ENCODE data around the gene LGI4.

LGI4 gene

GRCh38 chr19:35149463-35149862 is 14.6 kb upstream of the LGI4 start:
- Histone ChIP-seq H3K4me3 (ENCODE audit: low read depth in 1 of 2, low read length in 2 of 2) (no peak overlapping the region), H3K9me3 (ENCODE audit: control insufficient read depth in 1 of 2, low read length in 2 of 2) (no peaks in the 10 kb centered on the region), H3K27me3 (ENCODE audit: low read depth, low read length) (peaks cover 13% of the 10 kb centered on the region)

GRCh38 chr19:35146746-35147459 is 12.0 kb upstream of the LGI4 start:
- Histone ChIP-seq H3K27me3 (ENCODE audit: low read depth, low read length) (peaks cover 10% of the 10 kb centered on the region), H3K4me3 (ENCODE audit: low read depth in 1 of 2, low read length in 2 of 2) (no peak overlapping the region), H3K4me1 (ENCODE audit: control insufficient read depth in 1 of 2, insufficient read depth in 2 of 2, low read length in 2 of 2) (peaks cover 5 to 9% of the 10 kb centered on the region in 2 donors), H3K36me3 (ENCODE audit: control insufficient read depth in 1 of 2, insufficient read depth in 2 of 2, low read length in 2 of 2) (no peaks in the 10 kb centered on the region), H3K9me3 (ENCODE audit: control insufficient read depth in 1 of 2, low read length in 2 of 2) (no peaks in the 10 kb centered on the region), H3K27ac (ENCODE audit: low read length) (no peak overlapping the region)

More at GRCh38 chr19:35149463-35149862, 14.6 kb upstream of the LGI4 start:
- no peaks in the 10 kb centered on the region for H3K36me3 ChIP-seq (ENCODE audit: control insufficient read depth in 1 of 2, insufficient read depth in 2 of 2, low read length in 2 of 2)
- H3K4me1 ChIP-seq (ENCODE audit: control insufficient read depth in 1 of 2, insufficient read depth in 2 of 2, low read length in 2 of 2), result peaks cover 2 to 13% of the 10 kb centered on the region in 2 donors
- no peak overlapping the region for H3K27ac ChIP-seq (ENCODE audit: low read length)

- Histone ChIP-seq H3K36me3 (ENCODE audit: control insufficient read depth in 1 of 2, insufficient read depth in 2 of 2, low read length in 2 of 2) (no peaks in the 10 kb centered on the region), H3K4me1 (ENCODE audit: control insufficient read depth in 1 of 2, insufficient read depth in 2 of 2, low read length in 2 of 2) (peaks cover 7 to 15% of the 10 kb centered on the region in 2 donors), H3K27ac (ENCODE audit: low read length) (no peak overlapping the region), H3K9me3 (ENCODE audit: control insufficient read depth in 1 of 2, low read length in 2 of 2) (no peaks in the 10 kb centered on the region), H3K27me3 (ENCODE audit: low read depth, low read length) (peaks cover 10% of the 10 kb centered on the region), H3K4me3 (ENCODE audit: low read depth in 1 of 2, low read length in 2 of 2) (no peak overlapping the region)
Measured at GRCh38 chr19:35144600-35145436, 10.0 kb upstream of the LGI4 start.

GRCh38 chr19:35144259-35144599 is 9.4 kb upstream of the LGI4 start:
- Histone ChIP-seq H3K4me3 (ENCODE audit: low read depth in 1 of 2, low read length in 2 of 2) (no peak overlapping the region), H3K9me3 (ENCODE audit: control insufficient read depth in 1 of 2, low read length in 2 of 2) (no peaks in the 10 kb centered on the region), H3K27ac (ENCODE audit: low read length) (no peak overlapping the region), H3K27me3 (ENCODE audit: low read depth, low read length) (peaks cover 10% of the 10 kb centered on the region), H3K36me3 (ENCODE audit: control insufficient read depth in 1 of 2, insufficient read depth in 2 of 2, low read length in 2 of 2) (no peaks in the 10 kb centered on the region), H3K4me1 (ENCODE audit: control insufficient read depth in 1 of 2, insufficient read depth in 2 of 2, low read length in 2 of 2) (peaks cover 7 to 15% of the 10 kb centered on the region in 2 donors)

- no peaks in the 10 kb centered on the region for H3K9me3 ChIP-seq (ENCODE audit: control insufficient read depth in 1 of 2, low read length in 2 of 2)
- H3K36me3 ChIP-seq (ENCODE audit: control insufficient read depth in 1 of 2, insufficient read depth in 2 of 2, low read length in 2 of 2), result no peaks in the 10 kb centered on the region
- no peak overlapping the region for H3K4me3 ChIP-seq (ENCODE audit: low read depth in 1 of 2, low read length in 2 of 2)
- peaks cover 10% of the 10 kb centered on the region for H3K27me3 ChIP-seq (ENCODE audit: low read depth, low read length)
- H3K4me1 ChIP-seq (ENCODE audit: control insufficient read depth in 1 of 2, insufficient read depth in 2 of 2, low read length in 2 of 2), result peaks cover 7 to 15% of the 10 kb centered on the region in 2 donors
- H3K27ac ChIP-seq (ENCODE audit: low read length), result no peak overlapping the region
Measured at GRCh38 chr19:35143818-35144217, 9.0 kb upstream of the LGI4 start.

- peaks cover 7 to 15% of the 10 kb centered on the region in 2 donors for H3K4me1 ChIP-seq (ENCODE audit: control insufficient read depth in 1 of 2, insufficient read depth in 2 of 2, low read length in 2 of 2)
- H3K36me3 ChIP-seq (ENCODE audit: control insufficient read depth in 1 of 2, insufficient read depth in 2 of 2, low read length in 2 of 2), result no peaks in the 10 kb centered on the region
- peaks cover 10% of the 10 kb centered on the region for H3K27me3 ChIP-seq (ENCODE audit: low read depth, low read length)
- no peak within 1 kb of the TSS for H3K4me3 ChIP-seq (ENCODE audit: low read depth in 1 of 2, low read length in 2 of 2)
- no peaks in the 10 kb centered on the region for H3K9me3 ChIP-seq (ENCODE audit: control insufficient read depth in 1 of 2, low read length in 2 of 2)
- no peak within 1 kb of the TSS for H3K27ac ChIP-seq (ENCODE audit: low read length)
Measured at GRCh38 chr19:35143231-35143715, 8.4 kb upstream of the LGI4 start, which contains the start of gene FXYD7. Gene FXYD7, plus strand, starts transcription at chr19:35143255. Its CDS starts 79 bp downstream, at chr19:35143334.

- Histone ChIP-seq H3K27me3 (ENCODE audit: low read depth, low read length) (peaks cover 10% of the 10 kb centered on the region), H3K36me3 (ENCODE audit: control insufficient read depth in 1 of 2, insufficient read depth in 2 of 2, low read length in 2 of 2) (no peaks in the 10 kb centered on the region), H3K9me3 (ENCODE audit: control insufficient read depth in 1 of 2, low read length in 2 of 2) (no peaks in the 10 kb centered on the region), H3K4me1 (ENCODE audit: control insufficient read depth in 1 of 2, insufficient read depth in 2 of 2, low read length in 2 of 2) (peaks cover 7 to 15% of the 10 kb centered on the region in 2 donors), H3K27ac (ENCODE audit: low read length) (no peak overlapping the region), H3K4me3 (ENCODE audit: low read depth in 1 of 2, low read length in 2 of 2) (no peak overlapping the region)
Measured at GRCh38 chr19:35142606-35143230, 7.9 kb upstream of the LGI4 start.

GRCh38 chr19:35141837-35142605 is 7.2 kb upstream of the LGI4 start:
- no peaks in the 10 kb centered on the region for H3K36me3 ChIP-seq (ENCODE audit: control insufficient read depth in 1 of 2, insufficient read depth in 2 of 2, low read length in 2 of 2)
- H3K9me3 ChIP-seq (ENCODE audit: control insufficient read depth in 1 of 2, low read length in 2 of 2), result no peaks in the 10 kb centered on the region
- H3K27me3 ChIP-seq (ENCODE audit: low read depth, low read length), result peaks cover 13% of the 10 kb centered on the region
- peak overlapping the region in 1 of 2 donors; percentile 27 for H3K4me3 ChIP-seq (ENCODE audit: low read depth in 1 of 2, low read length in 2 of 2)
- peaks cover 7 to 15% of the 10 kb centered on the region in 2 donors for H3K4me1 ChIP-seq (ENCODE audit: control insufficient read depth in 1 of 2, insufficient read depth in 2 of 2, low read length in 2 of 2)
- no peak overlapping the region for H3K27ac ChIP-seq (ENCODE audit: low read length)

- Histone ChIP-seq H3K4me3 (ENCODE audit: low read depth in 1 of 2, low read length in 2 of 2) (peak overlapping the region; percentile 8 to 57), H3K36me3 (ENCODE audit: control insufficient read depth in 1 of 2, insufficient read depth in 2 of 2, low read length in 2 of 2) (no peaks in the 10 kb centered on the region), H3K4me1 (ENCODE audit: control insufficient read depth in 1 of 2, insufficient read depth in 2 of 2, low read length in 2 of 2) (peaks cover 7 to 15% of the 10 kb centered on the region in 2 donors), H3K27me3 (ENCODE audit: low read depth, low read length) (peaks cover 15% of the 10 kb centered on the region), H3K9me3 (ENCODE audit: control insufficient read depth in 1 of 2, low read length in 2 of 2) (no peaks in the 10 kb centered on the region), H3K27ac (ENCODE audit: low read length) (peak overlapping the region; percentile 35)
Measured at GRCh38 chr19:35140962-35141836, 6.3 kb upstream of the LGI4 start.

Data from muscle layer of duodenum (tissue), 2 donors.